Natural killer cell (primary cell): ENCODE results near the gene RGS9. TPM values are rescaled to one million over a fixed set of nuclear protein-coding genes. Genes with fewer than 3 reads are reported as not detected.
A peak's percentile ranks its signal among the peaks of the same experiment; 100 is the strongest.

ENCODE experiments used
- ATAC-seq, 3 donors: fragments of 150-1000 bp in 2 of 3; fragments of 200-7000 bp in 1 of 3; cut with Tn5 transposase; 1 replicate in 1 of 3; 2 replicates in 2 of 3; pipeline ENCODE4 v1.10.0; 2021; ENCODE audit warnings: mild to moderate bottlenecking in 2 of 3, moderate library complexity in 2 of 3
- DNase-seq, 2 donors: peaks; one replicate each; pipeline versions ENCODE4 v3.0.0 to v3.0.0-alpha.2; 2013 to 2021; ENCODE audit warnings: mixed read lengths in 1 of 2
- H3K27ac ChIP-seq: one replicate; pipeline ENCODE4 v1.5.1; 2013; ENCODE audit warnings: mild to moderate bottlenecking, low read length
- H3K27me3 ChIP-seq: one replicate; pipeline ENCODE4 v1.6.1; 2013; ENCODE audit warnings: low read length; ENCODE audit not compliant: control insufficient read depth, insufficient read depth
- H3K36me3 ChIP-seq: one replicate; pipeline ENCODE4 v1.6.1; 2013; ENCODE audit warnings: low read length; ENCODE audit not compliant: control insufficient read depth, insufficient read depth
- H3K4me1 ChIP-seq: one replicate; pipeline ENCODE4 v1.6.1; 2013; ENCODE audit warnings: low read length; ENCODE audit not compliant: control insufficient read depth, insufficient read depth
- H3K4me3 ChIP-seq: one replicate; pipeline ENCODE4 v1.5.1; 2013; ENCODE audit warnings: low read length
- H3K9me3 ChIP-seq: one replicate; pipeline ENCODE4 v1.6.1; 2013; ENCODE audit warnings: low read length; ENCODE audit not compliant: control insufficient read depth, insufficient read depth
- H3K27ac Mint-ChIP-seq, 2 donors: one replicate each; pipeline ENCODE4 v1.8.0; 2022; ENCODE audit warnings: mild to moderate bottlenecking in 2 of 2, mixed read lengths in 2 of 2, moderate library complexity in 1 of 2
- H3K27me3 Mint-ChIP-seq, 2 donors: one replicate each; pipeline ENCODE4 v1.8.0; 2022; ENCODE audit warnings: low read depth in 2 of 2, mixed read lengths in 2 of 2
- H3K36me3 Mint-ChIP-seq: one replicate; pipeline ENCODE4 v1.8.0; 2022; ENCODE audit warnings: mixed read lengths
- H3K4me1 Mint-ChIP-seq, 2 donors: one replicate each; pipeline ENCODE4 v1.8.0; 2022; ENCODE audit warnings: mixed read lengths in 2 of 2
- H3K4me3 Mint-ChIP-seq: one replicate; pipeline ENCODE4 v1.8.0; 2022; ENCODE audit warnings: mild to moderate bottlenecking, moderate library complexity, mixed read lengths
- H3K9me3 Mint-ChIP-seq, 2 donors: one replicate each; pipeline ENCODE4 v1.8.0; 2022; ENCODE audit warnings: mixed read lengths in 2 of 2
- CTCF ChIP-seq: fragments of 200-600 bp; IDR thresholded peaks from one replicate; pipeline ENCODE4 v1.8.0; 2022; ENCODE audit warnings: antibody characterized with exemption
- WGBS: methylation state at CpG from one replicate; pipeline ENCODE4 v1.1.7; 2013; ENCODE audit warnings: missing lambda C conversion rate; ENCODE audit not compliant: insufficient coverage; 5-methylcytosine and 5-hydroxymethylcytosine counted together
- intact Hi-C: fragments of 100-400 bp; cut with micrococcal nuclease; formaldehyde crosslinking; loops from one replicate; pipeline ENCODE4 v1.14.2; 2022
- total RNA-seq, 4 donors: library from RNA; stranded (reverse); fragments of 120-200 nt in 1 of 4; gene quantifications; one replicate each; pipeline versions ENCODE4 v1.2.3 to v1.2.4, GENCODE V29; 2013 to 2022

Gene RGS9
- total RNA-seq, 3 donors from 2014 or later (not counting 1 experiment from before 2014, with no cell fraction given), result 25.0 to 47.3 (median 37.2) TPM

DNA sequence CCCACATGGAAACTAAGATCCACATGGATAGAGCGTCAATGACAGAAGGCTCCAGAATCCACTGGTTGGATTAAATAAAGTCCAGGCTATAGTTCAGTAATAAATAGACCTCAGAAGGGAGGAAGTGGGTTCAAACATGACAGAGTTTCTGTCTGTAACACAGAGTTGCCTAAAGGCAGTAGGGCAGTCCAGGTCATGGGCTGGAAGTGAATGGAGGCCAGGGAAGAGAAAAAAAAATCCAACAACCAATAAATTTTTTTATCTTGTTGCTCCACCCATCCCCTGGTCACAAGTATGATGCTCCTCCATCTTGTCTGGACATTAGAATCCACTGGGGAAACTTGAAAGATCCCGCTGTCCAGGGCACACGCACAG lies 92.4 kb downstream of the RGS9 start:
- Mint-ChIP-seq H3K9me3 (no peaks in the 10 kb centered on the region), H3K27me3 (peaks cover 0 to 7% of the 10 kb centered on the region in 2 donors), H3K36me3 (no peaks in the 10 kb centered on the region), H3K4me3 (peak overlapping the region; percentile 87), H3K4me1 (peaks cover 31 to 34% of the 10 kb centered on the region in 2 donors), H3K27ac (peak overlapping the region; percentile 65 to 78)
- no peaks in the 10 kb centered on the region for H3K36me3 ChIP-seq
- H3K4me3 ChIP-seq, result no peak overlapping the region
- no peaks in the 10 kb centered on the region for H3K9me3 ChIP-seq
- TF ChIP-seq CTCF, result no peak
- no peak overlapping the region for H3K27ac ChIP-seq
- H3K27me3 ChIP-seq, result no peaks in the 10 kb centered on the region
- no peak for DNase-seq
- H3K4me1 ChIP-seq, result peaks cover 19% of the 10 kb centered on the region
- WGBS, result 78% methylated on average over 3 of the region's 3 CpGs
- peak in 1 of 3 donors; percentile 36 for ATAC-seq
- intact Hi-C loops, result no loop called here

- H3K36me3 ChIP-seq, result no peaks in the 10 kb centered on the region
- WGBS, result 86% methylated on average over 2 of the region's 4 CpGs
- H3K4me1 Mint-ChIP-seq, result peaks cover 31 to 34% of the 10 kb centered on the region in 2 donors
- no peaks in the 10 kb centered on the region for H3K36me3 Mint-ChIP-seq
- H3K27ac Mint-ChIP-seq, result peak overlapping the region in 1 of 2 donors; percentile 78
- H3K4me1 ChIP-seq, result peaks cover 19% of the 10 kb centered on the region
- H3K27me3 Mint-ChIP-seq, result peaks cover 0 to 7% of the 10 kb centered on the region in 2 donors
- TF ChIP-seq CTCF, result no peak
- intact Hi-C loops, result no loop called here
- H3K9me3 Mint-ChIP-seq, result no peaks in the 10 kb centered on the region
- H3K4me3 ChIP-seq, result no peak overlapping the region
- no peaks in the 10 kb centered on the region for H3K9me3 ChIP-seq
- no peaks in the 10 kb centered on the region for H3K27me3 ChIP-seq
- ATAC-seq, result no peak
- no peak for DNase-seq
- no peak overlapping the region for H3K27ac ChIP-seq
- H3K4me3 Mint-ChIP-seq, result no peak overlapping the region
Observed at GRCh38 chr17:65230040-65230439, 92.9 kb downstream of the RGS9 start.

DNA sequence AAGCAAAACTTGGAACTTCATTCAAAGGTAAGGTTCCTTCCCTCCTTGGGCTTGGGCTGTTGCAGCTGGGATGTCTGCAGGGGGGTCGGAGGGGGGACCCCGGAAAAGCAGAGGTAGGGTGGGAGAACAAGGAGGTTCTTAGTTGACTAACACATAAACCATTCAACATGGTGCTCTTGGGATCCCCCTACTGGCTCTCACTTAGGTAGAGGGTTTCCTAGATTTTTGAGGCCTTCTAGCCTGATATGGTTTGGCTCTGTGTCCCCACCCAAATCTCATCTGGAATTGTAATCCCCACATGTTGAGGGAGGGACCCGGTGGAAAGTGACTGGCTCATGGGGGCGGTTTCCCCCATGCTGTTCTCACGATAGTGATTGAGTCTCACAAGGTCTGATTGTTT lies 93.9 kb downstream of the RGS9 start:
- Mint-ChIP-seq H3K9me3 (no peaks in the 10 kb centered on the region), H3K27me3 (peaks cover 6 to 7% of the 10 kb centered on the region in 2 donors), H3K27ac (no peak overlapping the region), H3K36me3 (no peaks in the 10 kb centered on the region), H3K4me1 (peaks cover 31 to 34% of the 10 kb centered on the region in 2 donors), H3K4me3 (no peak overlapping the region)
- WGBS, result 85% methylated on average over 3 of the region's 5 CpGs
- peaks cover 19% of the 10 kb centered on the region for H3K4me1 ChIP-seq
- intact Hi-C loops, result loop anchor here (1.0 kb wide), 2 partner anchors 325 to 934 kb away; no protein-coding TSS in a partner anchor
- no peaks in the 10 kb centered on the region for H3K36me3 ChIP-seq
- H3K27ac ChIP-seq, result no peak overlapping the region
- H3K27me3 ChIP-seq, result no peaks in the 10 kb centered on the region
- no peak overlapping the region for H3K4me3 ChIP-seq
- TF ChIP-seq CTCF, result no peak
- peaks cover 5% of the 10 kb centered on the region for H3K9me3 ChIP-seq
- ATAC-seq (no peak), DNase-seq (no peak)
